ENCODE data around the gene RHBDD3.
"Not testable (repeated sequence)": the region's sequence is repeated elsewhere in the genome, so short reads cannot be mapped to it uniquely, and the experiment has no call there.

Gene RHBDD3

DNA sequence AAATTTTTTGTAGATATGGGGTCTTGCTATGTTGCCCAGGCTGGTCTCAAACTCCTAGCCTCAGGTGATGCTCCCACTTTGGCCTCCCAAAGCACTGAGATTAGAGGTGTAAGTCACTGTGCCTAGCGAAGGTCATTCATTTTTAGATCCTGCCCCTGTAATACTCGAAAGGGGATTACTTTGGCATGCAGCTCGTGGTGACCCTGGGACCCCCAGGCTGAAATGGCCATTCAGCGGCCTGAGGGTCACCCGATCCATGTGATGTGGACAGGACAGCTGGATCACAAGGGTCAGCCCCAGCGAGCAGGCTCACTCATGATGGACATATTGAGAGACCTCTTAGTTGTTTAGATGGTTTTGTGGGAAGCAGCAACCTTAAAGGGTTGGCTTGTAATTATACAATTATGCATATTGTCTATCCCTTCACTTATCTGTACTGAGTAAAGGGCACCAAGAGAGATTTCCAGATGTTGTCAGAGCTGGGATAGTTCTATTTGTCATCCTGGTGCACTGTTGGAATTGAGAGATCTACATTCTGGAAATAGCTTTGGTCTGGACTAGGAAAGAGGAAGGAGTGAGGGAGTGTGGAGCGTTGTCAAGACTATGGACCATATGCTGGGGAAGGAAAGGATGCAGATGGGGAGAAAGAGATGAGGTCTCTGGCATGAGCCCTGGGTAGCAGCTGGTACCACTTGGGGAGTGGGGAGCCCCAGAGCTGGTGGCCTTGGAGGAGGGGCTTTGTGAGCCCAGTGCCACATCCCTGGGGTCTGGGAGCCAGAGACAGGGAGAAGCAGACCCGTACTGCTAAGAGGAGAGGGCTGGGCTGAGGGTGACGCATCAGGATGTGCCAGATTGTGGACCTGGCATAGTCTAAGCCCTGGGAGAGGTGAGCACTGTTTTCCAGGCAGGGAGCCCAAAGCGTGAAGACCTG is 15.5 kb downstream of the RHBDD3 start:
- no peak for DNase-seq (ENCODE audit: low read depth in 2 of 2)

DNA sequence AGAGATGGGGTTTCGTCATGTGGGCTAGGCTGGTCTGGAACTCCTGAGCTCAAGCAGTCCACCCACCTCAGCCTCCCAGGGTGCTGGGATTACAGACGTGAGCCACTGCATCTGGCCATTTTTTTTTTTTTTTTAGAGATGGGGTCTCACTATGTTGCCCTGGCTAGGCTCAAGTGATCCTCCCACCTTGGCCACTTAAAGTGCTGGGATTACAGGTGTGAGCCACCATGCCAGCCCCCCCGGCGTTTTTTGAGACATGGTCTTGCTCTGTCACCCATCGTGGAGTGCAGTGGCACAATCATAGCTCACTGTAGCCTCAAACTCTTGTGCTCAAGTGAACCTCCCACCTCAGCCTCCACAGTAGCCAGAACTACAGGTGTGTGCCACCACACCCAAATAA is 16.5 kb downstream of the RHBDD3 start:
- no peak for DNase-seq (ENCODE audit: low read depth in 2 of 2)

DNA sequence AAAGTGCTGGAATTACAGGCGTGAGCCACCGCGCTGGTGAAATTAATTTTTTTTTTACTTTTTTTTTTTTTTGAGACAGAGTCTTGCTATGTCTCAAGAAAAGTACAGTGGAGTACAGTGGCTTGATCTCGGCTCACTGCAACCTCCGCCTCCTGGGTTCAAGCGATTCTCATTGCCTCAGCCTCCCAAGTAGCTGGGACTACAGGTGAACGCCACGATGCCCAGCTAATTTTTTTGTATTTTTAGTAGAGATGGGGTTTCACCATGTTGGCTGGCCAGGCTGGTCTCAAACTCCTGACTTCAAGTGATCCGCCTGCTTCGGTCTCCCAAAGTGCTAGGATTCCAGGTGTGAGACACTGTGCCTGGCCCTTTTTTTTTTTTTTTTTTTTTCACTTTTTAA is 19.9 kb downstream of the RHBDD3 start:
- not testable (repeated sequence) for DNase-seq (ENCODE audit: low read depth in 2 of 2)

DNA sequence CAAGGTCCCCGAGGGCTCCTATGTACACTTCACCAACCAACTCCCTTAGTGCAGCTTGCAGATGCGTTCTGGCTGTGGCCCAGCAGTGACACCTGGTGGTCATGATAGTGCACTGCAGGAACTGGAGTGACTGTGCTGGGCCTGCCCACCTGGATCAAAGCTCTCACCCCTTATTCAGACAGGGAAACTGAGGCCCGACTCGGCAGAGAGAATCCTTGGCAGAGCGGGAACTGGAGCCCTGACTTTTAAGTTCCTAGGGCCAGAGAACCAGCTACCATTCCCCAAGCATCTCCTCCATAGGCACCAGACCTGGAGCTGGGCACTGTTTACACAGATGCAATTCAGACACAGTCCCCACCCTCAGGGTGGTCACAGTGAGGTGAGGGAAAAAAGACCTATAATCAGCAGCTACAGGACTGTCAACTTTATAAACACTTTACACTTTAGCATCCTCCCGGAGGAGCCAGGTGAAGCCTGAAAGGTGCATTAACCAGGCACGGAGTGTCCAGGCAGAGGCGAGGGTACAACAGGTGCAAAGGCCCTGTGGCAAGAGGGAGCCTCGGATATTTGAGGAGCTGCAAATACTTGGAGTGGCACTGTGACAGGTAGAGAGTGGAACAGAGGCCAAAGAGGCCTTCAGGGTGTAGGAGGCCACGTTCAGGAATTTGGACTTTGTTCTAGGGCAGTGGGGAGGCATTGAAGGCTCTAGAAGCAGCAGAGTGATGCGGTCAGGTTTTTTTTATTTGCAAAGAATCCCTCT is 22.0 kb downstream of the RHBDD3 start:
- peak; percentile 23 to 51 for DNase-seq (ENCODE audit: low read depth in 2 of 2)

DNA sequence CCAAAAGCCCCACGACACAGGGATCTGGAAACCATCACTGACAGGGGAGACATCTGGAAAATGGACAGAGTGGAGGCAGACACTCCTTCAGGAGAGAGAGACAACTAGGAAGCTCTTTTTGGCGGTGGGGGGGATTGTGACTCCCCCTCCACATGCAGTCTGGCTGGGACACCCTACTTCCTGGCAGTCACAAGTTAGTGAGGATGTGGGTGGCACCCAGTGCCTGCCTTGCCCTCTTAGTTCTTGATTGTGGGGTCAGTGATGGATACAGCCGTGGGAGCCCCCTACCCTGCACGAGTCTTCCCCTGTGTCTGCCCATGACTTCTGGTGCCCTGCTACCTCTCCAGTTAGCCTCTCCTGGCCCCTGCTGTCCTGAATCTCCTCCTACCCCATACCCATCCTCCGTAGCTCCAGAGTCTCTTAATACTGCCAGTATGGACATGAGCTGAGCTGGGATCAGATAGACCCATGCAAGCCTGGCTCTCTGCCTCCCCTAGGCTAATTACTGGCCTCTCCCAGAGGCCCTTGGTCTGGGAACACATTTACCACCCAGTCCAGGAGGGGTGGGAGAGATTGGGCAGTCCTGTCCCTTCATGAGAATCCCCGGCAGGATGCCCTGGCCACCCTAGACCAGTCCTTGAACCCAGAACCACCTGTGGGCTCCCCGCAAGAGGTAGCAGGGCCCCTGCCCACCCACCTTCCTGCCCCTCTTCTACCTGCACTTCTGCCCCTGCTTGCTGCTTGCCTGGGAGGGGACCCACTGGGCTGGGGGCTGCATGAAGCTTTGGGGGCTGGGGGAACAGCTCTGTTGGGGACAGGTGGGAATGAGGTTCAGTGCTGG is 22.8 kb downstream of the RHBDD3 start:
- no peak for DNase-seq (ENCODE audit: low read depth in 2 of 2)

DNA sequence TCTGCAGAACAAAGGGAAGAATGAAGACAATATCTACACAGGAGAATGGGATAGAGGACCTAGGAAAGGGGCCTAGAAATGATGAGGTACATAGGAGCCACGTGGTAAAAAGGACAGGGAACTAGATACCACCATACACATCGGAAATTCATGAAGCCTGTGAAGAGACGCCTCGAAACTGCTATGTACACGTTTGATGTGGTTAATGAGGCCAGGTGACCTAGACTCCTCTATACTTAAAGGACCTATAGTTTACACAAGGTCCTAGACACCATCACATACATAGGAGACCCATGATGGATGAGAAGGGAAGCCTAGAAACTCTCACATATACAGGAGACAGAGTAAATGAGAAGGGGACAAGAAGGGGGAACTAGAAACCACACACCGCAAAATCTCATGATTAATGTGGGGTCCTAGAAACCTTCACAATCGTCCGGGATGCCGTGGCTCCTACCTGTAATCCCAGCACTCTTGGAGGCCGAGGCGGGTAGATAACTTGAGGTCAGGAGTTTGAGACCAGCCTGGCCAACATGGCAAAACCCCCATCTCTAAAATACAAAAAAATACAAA is 23.8 kb downstream of the RHBDD3 start:
- DNase-seq (ENCODE audit: low read depth in 2 of 2): no peak

DNA sequence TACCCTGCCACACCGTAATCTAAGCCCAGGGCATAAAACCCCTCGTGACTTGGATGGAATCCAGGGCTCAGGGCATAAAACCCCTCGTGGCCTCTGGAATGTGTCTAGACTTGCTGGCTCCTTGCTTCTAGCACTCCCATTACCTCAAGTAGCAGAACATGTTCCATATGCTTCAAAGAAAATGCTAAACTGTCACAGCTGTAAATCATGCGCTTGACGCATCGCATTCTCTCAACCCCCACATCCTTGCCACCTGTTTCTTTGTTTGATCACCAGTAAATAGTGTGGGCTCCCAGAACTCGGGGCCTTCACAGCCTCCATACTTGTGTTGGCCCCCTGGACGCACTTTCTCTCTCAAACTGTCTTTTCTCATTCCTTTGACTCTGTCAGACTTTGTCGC is 27.3 kb downstream of the RHBDD3 start:
- DNase-seq (ENCODE audit: low read depth in 2 of 2): not testable (repeated sequence)

DNA sequence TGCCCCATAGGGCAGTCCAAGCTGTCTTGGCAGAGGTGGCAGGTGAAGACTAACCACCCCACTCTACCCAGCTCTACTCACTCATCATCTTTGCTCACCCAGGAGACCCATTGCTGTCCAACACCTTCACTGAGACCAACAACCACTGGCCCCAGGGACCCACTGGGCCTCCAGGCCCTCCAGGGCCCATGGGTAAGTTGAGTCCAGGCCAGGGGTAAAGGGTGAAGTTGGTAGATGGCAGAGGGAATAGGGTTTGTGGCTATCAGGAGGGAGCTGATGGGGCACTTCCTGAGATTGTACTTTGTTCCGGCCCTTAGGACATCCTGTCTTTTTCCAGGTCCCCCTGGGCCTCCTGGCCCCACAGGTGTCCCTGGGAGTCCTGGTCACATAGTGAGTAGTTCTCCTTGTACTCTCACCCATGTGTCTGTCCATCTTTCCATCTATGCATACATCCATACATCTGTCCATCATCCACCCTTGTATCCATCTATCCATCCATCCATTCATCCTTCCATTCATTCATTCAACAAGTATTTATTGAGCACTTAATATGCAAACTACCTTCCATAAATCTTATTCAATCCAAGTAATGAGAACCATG is 34.4 kb downstream of the RHBDD3 start:
- DNase-seq (ENCODE audit: low read depth in 2 of 2): no peak

DNA sequence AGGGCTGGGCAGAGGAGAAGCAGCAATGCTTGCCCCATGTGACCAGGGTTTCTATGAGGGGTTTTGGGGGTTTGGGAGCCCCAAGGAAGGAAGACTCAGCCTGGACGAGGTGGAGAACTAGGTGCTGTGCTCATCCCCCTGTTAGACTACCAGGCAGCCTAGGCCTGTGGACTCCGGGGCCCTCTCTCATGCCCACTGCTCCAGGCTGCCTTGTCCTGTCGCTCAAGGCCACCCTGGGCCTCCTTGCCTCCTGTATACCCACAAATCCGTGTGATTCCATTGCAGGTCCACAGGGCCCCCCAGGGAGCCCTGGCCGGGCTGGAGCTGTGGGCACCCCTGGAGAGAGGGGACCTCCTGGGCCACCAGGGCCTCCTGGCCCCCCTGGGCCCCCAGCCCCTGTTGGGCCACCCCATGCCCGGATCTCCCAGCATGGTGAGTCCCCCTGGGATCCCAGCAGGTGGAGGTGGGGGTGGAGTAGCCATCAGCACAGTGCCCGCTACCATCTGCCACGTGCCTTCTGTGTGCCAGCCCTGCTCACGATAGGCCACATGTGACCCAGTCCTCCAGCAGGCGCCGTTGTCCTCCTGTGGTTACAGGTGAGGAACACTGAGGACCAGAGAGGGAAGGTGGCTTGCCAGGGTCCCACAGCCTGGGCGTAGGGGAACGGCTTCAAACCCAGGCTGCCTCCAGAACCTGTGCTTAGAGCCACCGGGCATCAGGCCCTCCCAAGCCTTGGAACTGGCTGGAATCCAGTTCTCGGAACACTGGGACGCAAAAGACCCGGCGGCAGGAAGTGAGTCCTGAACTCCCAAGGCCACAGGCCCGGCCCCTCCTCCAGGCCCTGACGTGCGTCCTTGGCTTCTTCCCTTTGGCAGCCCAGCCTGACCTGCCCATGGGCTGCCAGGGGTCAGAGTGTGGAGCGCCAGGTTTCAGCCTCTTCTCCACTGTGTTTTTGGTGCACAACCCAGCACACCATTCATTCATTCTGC is 35.5 kb downstream of the RHBDD3 start:
- DNase-seq (ENCODE audit: low read depth in 2 of 2): no peak

DNA sequence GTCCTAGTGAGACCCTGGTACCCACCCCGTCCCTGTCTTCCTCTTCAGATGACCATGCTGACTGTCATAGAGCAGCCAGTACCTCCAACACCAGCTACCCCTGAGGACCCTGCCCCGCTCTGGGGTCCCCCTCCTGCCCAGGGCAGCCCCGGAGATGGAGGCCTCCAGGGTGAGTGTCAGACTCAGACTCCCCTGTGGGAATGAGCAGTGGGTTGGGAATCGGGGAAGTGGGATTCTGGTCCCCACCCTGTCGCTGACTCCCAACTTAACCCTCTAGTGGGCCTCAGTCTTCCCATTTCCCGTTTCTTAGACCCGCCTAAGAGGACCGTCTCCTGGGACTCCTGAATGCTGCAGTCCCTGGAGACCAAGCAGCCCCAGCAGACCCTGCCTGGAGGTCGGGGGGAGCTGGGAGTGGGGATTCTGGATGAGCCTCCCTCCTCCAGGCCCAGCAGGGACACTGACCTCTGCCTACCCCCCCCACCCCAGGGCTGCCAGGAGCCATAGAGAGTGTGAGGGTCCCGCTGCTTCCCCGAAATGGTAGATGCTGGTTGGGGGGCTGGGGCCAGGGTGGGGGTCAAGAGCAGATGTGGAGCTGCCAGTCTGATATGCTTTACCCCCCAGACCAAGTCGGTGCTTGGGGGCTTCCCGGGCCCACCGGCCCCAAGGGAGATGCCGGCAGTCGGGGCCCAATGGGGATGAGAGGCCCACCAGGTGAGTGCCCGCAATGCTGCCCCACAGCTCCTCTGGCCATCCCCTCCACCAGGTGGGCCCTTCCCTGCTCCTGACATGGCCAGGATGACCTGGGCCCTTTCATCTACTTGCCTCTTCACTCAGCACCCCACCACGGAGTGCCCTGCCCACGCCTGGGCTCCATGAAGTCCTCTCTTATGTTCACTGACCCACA is 36.6 kb downstream of the RHBDD3 start:
- DNase-seq (ENCODE audit: low read depth in 2 of 2): no peak

DNA sequence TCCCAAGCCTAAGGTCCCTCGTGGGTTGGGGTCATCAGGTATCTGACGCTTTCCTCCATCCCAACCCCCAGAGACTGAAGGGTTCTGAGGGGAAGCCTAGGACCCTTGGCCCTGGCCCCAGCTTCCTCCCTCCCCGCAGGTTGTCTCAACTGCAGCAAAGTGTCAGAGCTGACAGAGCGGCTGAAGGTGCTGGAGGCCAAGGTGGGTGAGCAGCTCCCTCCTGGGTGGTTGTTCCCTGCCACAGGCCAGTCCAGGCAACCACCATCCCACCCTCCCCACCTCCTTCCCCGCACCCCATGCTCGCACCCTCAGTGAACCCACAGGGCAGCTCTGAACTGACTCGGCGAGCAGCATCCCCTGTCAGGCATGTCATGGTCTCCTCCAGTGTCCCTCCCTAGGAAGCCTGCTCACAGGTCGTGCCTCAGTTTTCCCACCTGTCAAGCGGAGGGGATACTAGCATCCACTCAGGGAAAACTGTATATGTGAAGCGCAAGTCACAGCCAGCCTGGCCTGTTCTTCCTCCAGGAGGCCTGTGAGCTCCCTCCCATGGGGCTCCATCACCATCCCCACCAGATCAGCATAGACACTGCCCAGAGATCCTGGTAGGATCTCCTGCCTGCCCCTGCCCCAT is 41.3 kb downstream of the RHBDD3 start:
- DNase-seq (ENCODE audit: low read depth in 2 of 2): no peak

DNA sequence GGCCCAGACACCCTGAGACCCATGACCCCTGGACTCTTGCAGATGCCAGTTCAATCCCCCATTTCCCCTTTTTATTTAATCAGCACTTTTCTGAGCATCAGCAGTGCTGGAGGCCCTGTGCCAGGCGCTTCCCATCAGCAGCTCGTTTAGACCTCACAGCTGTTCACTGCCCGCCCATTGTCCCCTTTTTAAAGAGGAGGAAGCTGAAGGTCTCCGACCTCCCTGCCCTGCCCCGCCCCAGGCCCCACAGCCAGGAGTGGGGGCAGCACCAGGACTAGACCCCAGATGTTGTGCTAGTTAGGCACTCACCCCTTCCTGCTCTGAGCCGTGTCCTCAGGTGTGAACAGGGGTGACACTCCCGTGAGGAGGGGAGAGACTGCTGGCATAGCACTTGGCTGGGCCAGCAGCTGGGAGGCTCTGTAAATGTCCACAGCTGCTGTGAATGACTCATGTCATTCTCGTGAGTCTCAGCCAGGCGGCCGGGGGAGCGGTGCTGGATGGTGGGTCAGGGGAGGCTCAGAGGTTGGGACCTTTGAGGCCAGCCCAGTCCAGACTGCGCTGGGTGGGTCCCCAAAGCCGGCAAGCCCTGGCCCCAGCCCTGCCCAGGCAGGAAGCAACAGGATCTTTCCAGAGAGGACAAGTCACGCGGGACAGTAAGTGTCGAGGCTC is 42.2 kb downstream of the RHBDD3 start:
- no peak for DNase-seq (ENCODE audit: low read depth in 2 of 2)

DNA sequence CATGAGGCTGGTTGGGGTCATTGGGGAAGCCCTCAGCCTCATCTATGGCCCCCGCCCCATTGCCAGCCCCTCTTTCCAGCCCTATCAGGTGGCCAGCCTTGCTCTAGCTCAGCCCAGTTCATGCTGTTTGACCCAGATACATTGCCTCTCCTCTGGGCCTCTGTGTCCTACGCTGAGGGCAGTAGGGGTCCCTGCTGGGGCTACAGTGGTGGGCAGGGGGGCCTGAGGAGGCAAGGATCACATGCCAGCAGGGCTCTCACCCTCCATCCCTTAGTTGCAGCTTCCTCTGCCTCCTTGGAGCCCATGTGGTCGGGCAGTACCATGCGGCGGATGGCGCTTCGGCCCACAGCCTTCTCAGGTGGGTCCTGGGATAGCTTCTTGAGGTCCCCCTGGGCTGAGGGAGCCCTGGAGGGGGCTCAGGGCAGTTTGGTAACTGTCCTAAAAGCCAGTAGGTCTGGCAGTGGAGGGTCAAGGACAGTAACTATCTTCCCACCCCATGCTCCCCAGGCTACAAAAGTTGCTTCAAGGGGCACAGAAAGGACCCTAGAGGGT is 42.8 kb downstream of the RHBDD3 start:
- DNase-seq (ENCODE audit: low read depth in 2 of 2): no peak

DNA sequence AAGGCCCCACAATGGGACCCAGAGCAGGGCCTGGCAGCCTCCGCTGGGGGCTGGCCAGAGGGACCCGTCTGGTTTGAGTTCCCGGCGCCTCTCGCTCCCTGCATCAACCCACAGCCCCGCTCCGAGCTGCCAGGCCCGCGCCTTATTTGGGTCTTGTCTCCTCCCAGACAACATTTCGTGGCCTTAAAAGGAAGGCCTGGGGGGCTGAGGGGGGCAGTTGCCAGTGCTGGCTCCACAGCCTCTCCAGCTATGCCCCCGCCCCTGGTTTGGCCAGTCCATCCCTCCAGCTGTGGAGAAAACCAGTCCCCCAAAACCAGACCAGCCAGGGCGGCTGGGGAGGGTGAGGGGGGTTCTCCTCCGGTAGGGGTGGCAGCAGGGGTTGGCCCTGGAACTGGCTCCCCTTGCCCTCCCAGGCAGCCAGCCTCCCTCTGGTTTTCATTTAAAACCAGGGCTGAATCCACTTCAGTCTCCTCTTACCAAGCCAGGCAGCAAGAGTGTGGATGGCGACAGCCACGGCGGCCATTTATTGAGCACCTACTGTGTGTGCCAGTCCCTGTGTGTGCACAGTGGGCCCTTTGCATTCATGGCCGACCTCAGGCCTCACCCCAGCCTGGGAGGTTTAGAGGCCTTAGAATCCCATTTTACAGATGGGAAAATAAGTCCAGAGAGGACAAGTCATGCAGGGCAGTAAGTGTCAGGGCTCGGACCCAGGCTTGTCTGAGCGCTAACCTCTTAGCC is 43.5 kb downstream of the RHBDD3 start:
- no peak for DNase-seq (ENCODE audit: low read depth in 2 of 2)

DNA sequence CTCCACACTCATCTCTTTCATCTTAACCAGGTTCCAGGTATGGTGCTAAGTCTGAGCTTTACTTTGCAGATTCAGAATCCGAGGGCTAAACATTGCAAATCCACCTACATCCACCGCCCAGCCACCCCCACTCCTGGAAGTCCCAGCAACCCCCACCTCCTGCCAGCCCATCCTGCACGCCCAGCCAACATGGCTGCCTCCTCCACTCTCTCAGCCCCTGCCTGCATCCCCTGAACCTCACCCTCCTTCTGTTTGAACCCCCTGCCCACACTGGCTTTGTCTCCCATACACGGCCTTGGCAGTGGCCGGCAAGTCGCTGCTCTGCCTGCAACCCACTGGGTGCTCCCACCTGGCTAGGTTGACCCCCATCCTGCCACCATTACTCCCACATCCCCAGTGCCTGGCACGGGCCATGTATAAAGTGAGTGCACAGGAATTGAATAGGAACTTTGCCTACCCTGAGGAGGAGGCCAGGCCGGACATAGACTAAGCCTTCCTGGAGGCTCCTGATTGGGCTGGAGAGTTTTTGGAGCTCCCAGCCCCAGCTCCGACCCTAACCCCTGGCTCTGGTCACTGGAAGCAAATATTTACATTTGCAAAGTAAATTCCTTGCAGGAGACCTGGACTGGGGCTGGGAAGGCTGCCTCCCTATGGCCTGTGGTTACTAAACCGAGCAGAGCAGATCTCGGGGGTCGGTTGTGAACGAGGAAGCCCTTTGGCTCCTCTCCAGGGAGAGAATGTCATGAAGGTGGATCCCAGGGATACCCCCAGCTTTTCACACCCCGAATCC is 47.7 kb downstream of the RHBDD3 start:
- DNase-seq (ENCODE audit: low read depth in 2 of 2): no peak

DNA sequence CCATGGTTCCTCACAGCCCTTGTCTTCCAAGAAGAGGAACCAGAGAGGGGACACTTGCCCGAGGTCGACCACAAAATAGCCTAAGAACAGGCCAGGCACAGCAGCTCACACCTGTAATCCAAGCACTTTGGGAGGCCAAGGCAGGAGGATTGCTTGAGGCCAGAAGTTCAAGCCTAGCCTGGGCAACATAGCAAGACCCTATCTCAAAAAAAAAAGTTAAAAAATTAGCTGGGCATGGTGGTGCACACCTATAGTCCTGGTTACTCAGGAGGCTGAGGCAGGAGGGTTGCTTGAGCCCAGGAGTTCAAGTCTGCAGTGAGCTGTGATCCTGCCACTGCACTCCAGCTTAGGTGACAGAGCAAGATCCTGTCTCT is 48.4 kb downstream of the RHBDD3 start:
- not testable (repeated sequence) for DNase-seq (ENCODE audit: low read depth in 2 of 2)

Measured in stimulated activated CD4-positive, alpha-beta T cell treated with anti-CD3 and anti-CD28 coated beads, Interleukin-1b, Interleukin-23, amount 100 ng/mL, for 1 hour (primary cell).